Inferior parietal cortex (tissue), 1 donor: ENCODE measurements around the gene SIKE1.
"Not testable (repeated sequence)": the region's sequence is repeated elsewhere in the genome, so short reads cannot be mapped to it uniquely, and the experiment has no call there.

Experiments used
- DNase-seq: peaks from one replicate; pipeline ENCODE4 v3.0.0-alpha.2; 2016; ENCODE audit errors: extremely low spot score

Gene SIKE1

DNA sequence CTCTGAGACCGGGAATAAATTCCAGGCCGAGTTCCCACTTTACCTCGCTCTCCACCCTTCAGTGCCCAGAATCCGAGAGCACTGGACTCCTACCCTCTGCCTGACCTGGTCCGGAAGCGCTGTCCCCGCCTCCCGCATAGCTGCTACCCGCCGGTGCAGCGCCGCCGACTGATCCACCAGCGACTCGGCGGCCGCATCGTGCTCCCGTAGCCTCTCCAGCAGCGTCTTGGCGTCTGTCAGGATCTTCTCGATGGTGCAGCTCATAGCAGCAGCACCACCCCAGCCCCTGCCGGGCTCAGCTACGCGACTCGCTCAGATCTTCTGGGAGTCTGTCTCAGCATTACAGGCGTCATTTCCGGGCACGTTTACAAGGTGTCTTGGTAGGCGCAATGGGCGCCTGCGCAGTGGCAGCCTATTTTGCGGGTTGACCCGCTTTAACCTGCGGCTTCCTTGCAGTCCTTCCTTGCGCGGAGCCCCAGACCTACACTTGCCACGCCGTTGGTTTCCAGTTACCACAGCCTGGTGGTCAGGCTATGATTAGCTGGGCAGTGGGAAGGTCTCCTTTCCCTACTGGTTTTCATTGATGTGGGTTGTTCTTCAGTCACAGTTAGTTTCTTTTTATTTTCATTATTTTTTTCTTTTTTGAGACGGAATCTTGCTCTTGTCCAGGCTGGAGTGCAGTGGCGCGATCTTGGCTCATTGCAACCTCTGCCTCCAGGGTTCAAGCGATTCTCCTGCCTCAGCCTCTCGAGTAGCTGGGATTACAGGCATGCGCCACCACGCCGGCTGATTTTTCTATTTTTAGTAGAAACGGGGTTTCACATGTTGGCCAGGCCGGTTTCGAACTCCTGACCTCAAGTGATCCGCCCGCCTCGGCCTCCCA is at the start of gene SIKE1:
Gene SIKE1, minus strand, starts transcription at position 342 of the 883 bp plus-strand sequence. Its CDS starts 78 bp downstream, at position 264.
- peak; percentile 96 for DNase-seq

DNA sequence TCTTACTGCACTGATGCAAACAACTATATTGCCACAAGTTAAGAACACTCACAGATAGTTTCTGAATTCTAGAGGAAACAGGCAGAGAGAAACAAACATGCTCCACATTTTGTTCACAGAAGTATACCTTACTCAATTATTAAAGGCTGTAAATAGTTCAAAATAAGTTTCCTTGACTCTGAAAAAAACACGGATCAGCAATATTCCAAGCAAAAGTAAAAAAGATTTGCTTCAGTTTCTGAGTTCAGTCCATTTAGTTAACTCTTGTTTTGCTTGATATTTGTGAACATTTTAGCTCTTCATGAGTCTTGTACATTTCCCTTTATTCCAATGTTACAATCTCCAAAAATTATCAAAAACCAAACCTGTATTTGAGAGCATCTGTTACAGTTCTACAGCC is 49.6 kb upstream of the SIKE1 start:
- DNase-seq: not testable (repeated sequence)

DNA sequence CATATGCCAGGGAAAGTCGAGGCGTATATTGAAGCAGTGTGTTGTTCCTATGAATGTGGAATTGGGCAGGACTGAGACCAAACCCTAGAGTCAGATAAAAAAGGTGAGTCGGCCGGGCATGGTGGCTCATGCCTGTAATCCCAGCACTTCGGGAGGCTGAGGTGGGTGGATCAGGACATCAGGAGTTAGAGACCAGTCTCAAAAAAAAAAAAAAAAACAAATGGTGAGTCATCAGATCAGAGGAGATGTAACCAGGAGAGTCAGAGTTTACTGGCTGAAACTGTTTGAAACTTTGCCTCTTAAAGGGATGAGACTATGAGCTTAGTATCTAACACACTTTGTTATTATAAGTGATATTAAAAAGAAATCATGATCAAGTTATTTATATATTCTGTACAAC is 47.8 kb upstream of the SIKE1 start:
- no peak for DNase-seq

GRCh38 chr1:114821978-114822377 is 41.5 kb upstream of the SIKE1 start:
- DNase-seq: no peak

GRCh38 chr1:114820392-114820791 is 39.9 kb upstream of the SIKE1 start:
- DNase-seq: no peak

DNA sequence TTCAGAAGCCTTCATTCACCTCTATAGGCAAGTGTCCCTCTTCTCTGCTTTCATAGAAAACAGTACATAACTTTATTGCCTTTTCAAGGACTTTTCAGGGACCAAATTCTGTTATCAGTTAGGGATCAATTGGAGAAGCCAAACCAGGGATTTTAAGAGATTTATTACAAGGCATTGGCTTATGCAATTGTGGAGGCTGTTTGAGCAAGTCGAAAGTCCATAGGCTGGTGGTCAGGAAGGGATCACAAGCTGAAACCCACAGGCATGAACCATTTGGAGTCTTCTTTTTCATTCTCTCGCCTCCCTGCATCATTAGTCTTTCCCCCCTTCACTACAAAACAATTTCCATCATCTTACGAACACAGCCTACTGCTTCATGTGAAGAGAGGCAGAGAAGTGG is 39.4 kb upstream of the SIKE1 start:
- no peak for DNase-seq

- not testable (repeated sequence) for DNase-seq
Measured at GRCh38 chr1:114804449-114804848, 24.0 kb upstream of the SIKE1 start.

DNA sequence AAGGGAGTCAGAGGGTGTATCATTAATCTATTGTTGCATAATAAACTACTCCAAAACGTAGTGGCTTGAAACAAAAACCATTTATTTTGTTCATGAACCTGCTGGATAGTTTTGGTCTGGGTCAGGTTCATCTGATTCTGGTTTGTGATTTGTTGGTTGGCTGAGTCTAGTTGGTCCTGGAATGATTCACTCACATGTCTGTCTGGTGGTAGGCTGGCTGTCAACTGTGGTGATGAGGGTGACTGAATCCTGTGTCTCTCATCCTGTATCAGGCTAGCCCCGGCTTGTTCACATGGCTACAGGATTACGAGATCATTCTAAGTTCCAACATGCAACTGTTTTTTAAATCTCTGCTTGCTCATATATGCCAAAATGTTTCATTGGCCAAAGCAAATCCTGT is 22.5 kb upstream of the SIKE1 start:
- no peak for DNase-seq

DNA sequence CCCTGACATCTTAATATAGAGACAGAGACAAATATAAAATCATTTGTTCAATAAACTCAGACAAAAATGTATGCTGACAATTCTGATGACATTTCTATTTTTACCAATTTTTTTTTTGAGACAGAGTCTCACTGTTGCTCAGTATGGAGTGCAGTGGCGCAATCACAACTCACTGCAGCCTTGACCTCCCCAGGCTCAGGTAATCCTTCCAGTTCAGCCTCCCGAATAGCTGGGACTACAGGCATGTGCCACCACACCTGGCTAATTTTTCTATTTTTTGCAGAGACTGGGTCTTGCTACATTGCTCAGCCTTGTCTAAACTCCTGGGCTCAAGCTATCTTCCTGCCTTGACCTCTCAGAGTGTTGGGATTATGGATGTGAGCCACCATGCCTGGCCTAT is 13.6 kb upstream of the SIKE1 start:
- no peak for DNase-seq

DNA sequence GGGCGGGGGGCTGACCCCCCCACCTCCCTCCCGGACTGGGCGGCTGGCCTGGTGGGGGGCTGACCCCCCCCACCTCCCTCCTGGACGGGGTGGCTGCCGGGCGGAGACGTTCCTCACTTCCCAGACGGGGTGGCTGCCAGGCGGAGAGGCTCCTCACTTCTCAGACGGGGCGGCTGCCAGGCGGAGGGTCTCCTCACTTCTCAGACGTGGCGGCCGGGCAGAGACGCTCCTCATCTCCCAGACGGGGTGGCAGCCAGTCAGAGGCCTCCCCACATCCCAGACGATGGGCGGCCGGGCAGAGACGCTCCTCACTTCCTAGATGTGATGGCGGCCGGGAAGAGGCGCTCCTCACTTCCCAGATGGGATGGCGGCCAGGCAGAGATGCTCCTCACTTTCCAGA is 10.1 kb upstream of the SIKE1 start:
- not testable (repeated sequence) for DNase-seq

- not testable (repeated sequence) for DNase-seq
Measured at GRCh38 chr1:114786440-114786839, 6.0 kb upstream of the SIKE1 start.

GRCh38 chr1:114782476-114782875 is 2.0 kb upstream of the SIKE1 start:
- no peak for DNase-seq

GRCh38 chr1:114779722-114780121 is 763 bp downstream of the SIKE1 start:
- no peak for DNase-seq

GRCh38 chr1:114776726-114777125 is 3.8 kb downstream of the SIKE1 start:
- DNase-seq: not testable (repeated sequence)

GRCh38 chr1:114771992-114772391 is 8.5 kb downstream of the SIKE1 start:
- DNase-seq: no peak

DNA sequence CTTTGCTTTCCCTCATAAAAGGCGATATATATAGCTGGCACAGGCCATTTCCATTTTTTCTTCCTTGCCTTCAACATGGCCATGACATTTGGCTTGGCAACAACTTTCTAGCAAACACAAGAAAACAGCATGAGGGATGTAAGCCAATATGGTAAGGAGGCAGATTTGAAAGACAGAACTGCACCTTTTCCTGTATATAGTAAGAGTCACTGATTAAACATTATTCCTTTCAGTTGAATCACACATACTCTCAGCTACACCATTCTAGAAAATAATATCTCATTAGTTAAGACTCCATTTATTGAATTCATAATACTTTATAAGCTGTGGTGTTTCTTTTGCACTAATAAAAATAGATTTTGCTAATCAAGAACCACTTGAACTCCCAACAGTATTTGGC is 9.5 kb downstream of the SIKE1 start:
- DNase-seq: no peak

- no peak for DNase-seq
Measured at GRCh38 chr1:114764689-114765088, 15.8 kb downstream of the SIKE1 start.

- no peak for DNase-seq
Measured at GRCh38 chr1:114758256-114758832, 22.1 kb downstream of the SIKE1 start.

GRCh38 chr1:114757455-114758255 is 22.8 kb downstream of the SIKE1 start, which contains the start of gene CSDE1:
Gene CSDE1 (minus strand): TSS chr1:114757984. CDS start chr1:114739890, 18,094 bp downstream.
- DNase-seq: peak; percentile 100

DNA sequence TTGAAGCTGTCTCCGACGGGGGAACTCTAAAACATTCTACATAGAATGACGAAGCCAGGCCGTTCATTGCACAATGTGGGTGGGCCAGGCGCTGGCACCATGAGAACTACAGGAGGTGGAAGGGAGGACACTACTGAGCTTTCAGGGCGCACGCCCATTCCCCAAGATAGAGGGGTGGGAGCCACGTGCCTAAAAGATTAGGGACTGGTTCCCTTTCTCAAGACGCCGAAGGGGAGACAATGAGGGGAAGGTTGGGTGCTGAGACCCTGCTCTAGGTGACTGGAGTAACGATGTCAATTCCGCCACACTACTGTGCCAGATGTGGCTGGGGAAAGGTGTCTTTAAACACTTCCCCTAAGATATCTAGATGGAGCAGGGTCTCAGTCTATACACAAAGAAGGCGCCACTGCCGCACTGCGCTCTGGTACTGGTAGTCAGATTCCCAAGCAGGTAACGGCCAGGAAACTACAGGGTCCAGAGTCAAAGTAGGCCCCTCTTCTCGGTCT is 23.5 kb downstream of the SIKE1 start:
- no peak for DNase-seq

DNA sequence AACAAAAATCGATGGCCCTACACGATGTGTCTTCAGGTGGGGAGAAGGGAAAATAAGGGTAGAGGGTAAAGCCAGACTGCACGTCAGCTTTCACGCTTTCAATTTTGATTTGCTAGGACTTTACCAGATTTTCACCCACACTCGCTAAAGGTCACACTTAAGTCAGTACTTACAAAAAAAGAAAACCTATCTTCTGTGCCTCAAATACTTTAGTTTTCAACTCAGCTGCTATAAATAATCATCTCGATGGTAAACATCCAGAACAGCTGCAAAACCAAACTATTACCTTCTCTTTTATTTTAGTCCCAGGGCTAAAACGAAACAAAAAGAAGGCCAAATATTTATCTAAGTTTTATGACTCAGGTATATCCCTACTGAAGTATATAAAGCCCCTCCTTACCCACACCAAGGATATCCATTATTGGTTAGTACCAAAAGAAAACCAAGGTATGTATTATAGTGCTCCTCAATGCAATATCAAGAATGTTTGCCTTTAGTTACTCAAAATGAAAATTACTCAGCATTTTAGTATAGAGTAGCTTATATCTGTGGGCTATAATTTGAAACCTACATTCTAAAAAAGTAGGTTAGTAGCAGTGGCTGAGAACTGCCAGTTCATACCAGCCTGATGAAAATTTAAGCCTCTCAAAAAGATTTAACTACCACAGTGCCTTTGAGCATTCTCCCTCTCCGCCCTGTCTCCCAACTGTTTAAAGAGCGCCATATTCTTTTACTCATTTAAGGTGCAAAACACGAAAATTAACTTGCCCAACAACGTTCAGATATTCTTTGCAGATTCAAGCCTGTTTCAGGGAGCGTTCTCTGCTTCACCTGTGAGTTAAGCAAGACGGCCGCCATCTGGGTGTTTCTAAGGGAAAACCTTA is 24.2 kb downstream of the SIKE1 start:
- no peak for DNase-seq
